ENCODE results near the gene SCN4B.

Gene SCN4B

GRCh38 chr11:118169300-118170140, 16.9 kb upstream of the SCN4B start:
- Mint-ChIP-seq H3K36me3 (ENCODE audit: insufficient read depth) (no peaks in the 10 kb centered on the region), H3K4me1 (no peaks in the 10 kb centered on the region), H3K27ac (ENCODE audit: low read depth) (no peak overlapping the region), H3K4me3 (no peak overlapping the region), H3K9me3 (no peaks in the 10 kb centered on the region), H3K27me3 (peaks cover 50% of the 10 kb centered on the region)
- ATAC-seq (replicated peaks; ENCODE audit: extremely low read depth, poor library complexity, severe bottlenecking) = no peak
- DNase-seq (ENCODE audit: low spot score in 2 of 2) = no peak

- Mint-ChIP-seq H3K4me1 (no peaks in the 10 kb centered on the region), H3K9me3 (no peaks in the 10 kb centered on the region), H3K27me3 (peaks cover 52% of the 10 kb centered on the region), H3K4me3 (no peak overlapping the region), H3K36me3 (ENCODE audit: insufficient read depth) (no peaks in the 10 kb centered on the region), H3K27ac (ENCODE audit: low read depth) (no peak overlapping the region)
- DNase-seq (ENCODE audit: low spot score in 2 of 2) (no peak), ATAC-seq (replicated peaks; ENCODE audit: extremely low read depth, poor library complexity, severe bottlenecking) (no peak)
These were observed 16.1 kb upstream of the SCN4B start for GRCh38 chr11:118168751-118169150.

- no peaks in the 10 kb centered on the region for H3K9me3 Mint-ChIP-seq
- no peaks in the 10 kb centered on the region for H3K36me3 Mint-ChIP-seq (ENCODE audit: insufficient read depth)
- no peak overlapping the region for H3K27ac Mint-ChIP-seq (ENCODE audit: low read depth)
- peaks cover 56% of the 10 kb centered on the region for H3K27me3 Mint-ChIP-seq
- no peak overlapping the region for H3K4me3 Mint-ChIP-seq
- no peak for ATAC-seq (replicated peaks; ENCODE audit: extremely low read depth, poor library complexity, severe bottlenecking)
- DNase-seq (ENCODE audit: low spot score in 2 of 2) = no peak
- no peaks in the 10 kb centered on the region for H3K4me1 Mint-ChIP-seq
These were observed 15.7 kb upstream of the SCN4B start for GRCh38 chr11:118168316-118168715.

GRCh38 chr11:118167906-118168305, 15.3 kb upstream of the SCN4B start:
- H3K27me3 Mint-ChIP-seq = peaks cover 60% of the 10 kb centered on the region
- no peak overlapping the region for H3K4me3 Mint-ChIP-seq

GRCh38 chr11:118167253-118167652, 14.6 kb upstream of the SCN4B start:
- no peak for ATAC-seq (replicated peaks; ENCODE audit: extremely low read depth, poor library complexity, severe bottlenecking)
- no peak overlapping the region for H3K27ac Mint-ChIP-seq (ENCODE audit: low read depth)
- H3K4me3 Mint-ChIP-seq = no peak overlapping the region
- no peak for DNase-seq (ENCODE audit: low spot score in 2 of 2)
- H3K9me3 Mint-ChIP-seq = no peaks in the 10 kb centered on the region
- peaks cover 61% of the 10 kb centered on the region for H3K27me3 Mint-ChIP-seq
- no peaks in the 10 kb centered on the region for H3K4me1 Mint-ChIP-seq
- H3K36me3 Mint-ChIP-seq (ENCODE audit: insufficient read depth) = no peaks in the 10 kb centered on the region

More at GRCh38 chr11:118167906-118168305, 15.3 kb upstream of the SCN4B start:
- Mint-ChIP-seq H3K9me3 (no peaks in the 10 kb centered on the region), H3K4me1 (no peaks in the 10 kb centered on the region), H3K27ac (ENCODE audit: low read depth) (no peak overlapping the region), H3K36me3 (ENCODE audit: insufficient read depth) (no peaks in the 10 kb centered on the region)
- ATAC-seq (replicated peaks; ENCODE audit: extremely low read depth, poor library complexity, severe bottlenecking) (no peak), DNase-seq (ENCODE audit: low spot score in 2 of 2) (no peak)

- no peak overlapping the region for H3K27ac Mint-ChIP-seq (ENCODE audit: low read depth)
- peaks cover 67% of the 10 kb centered on the region for H3K27me3 Mint-ChIP-seq
- H3K4me1 Mint-ChIP-seq = no peaks in the 10 kb centered on the region
- no peak for DNase-seq (ENCODE audit: low spot score in 2 of 2)
- no peak overlapping the region for H3K4me3 Mint-ChIP-seq
- no peaks in the 10 kb centered on the region for H3K36me3 Mint-ChIP-seq (ENCODE audit: insufficient read depth)
- no peaks in the 10 kb centered on the region for H3K9me3 Mint-ChIP-seq
- no peak for ATAC-seq (replicated peaks; ENCODE audit: extremely low read depth, poor library complexity, severe bottlenecking)
These were observed 14.0 kb upstream of the SCN4B start for GRCh38 chr11:118166641-118167040.

- DNase-seq (ENCODE audit: low spot score in 2 of 2) = no peak
- no peak for ATAC-seq (replicated peaks; ENCODE audit: extremely low read depth, poor library complexity, severe bottlenecking)
- H3K27ac Mint-ChIP-seq (ENCODE audit: low read depth) = no peak overlapping the region
- no peaks in the 10 kb centered on the region for H3K36me3 Mint-ChIP-seq (ENCODE audit: insufficient read depth)
- no peaks in the 10 kb centered on the region for H3K9me3 Mint-ChIP-seq
- H3K4me3 Mint-ChIP-seq = no peak overlapping the region
- no peaks in the 10 kb centered on the region for H3K4me1 Mint-ChIP-seq
- H3K27me3 Mint-ChIP-seq = peaks cover 79% of the 10 kb centered on the region
These were observed 12.3 kb upstream of the SCN4B start for GRCh38 chr11:118164885-118165284.

GRCh38 chr11:118163494-118163893, 10.9 kb upstream of the SCN4B start:
- no peaks in the 10 kb centered on the region for H3K9me3 Mint-ChIP-seq
- ATAC-seq (replicated peaks; ENCODE audit: extremely low read depth, poor library complexity, severe bottlenecking) = no peak
- no peak for DNase-seq (ENCODE audit: low spot score in 2 of 2)
- no peak overlapping the region for H3K4me3 Mint-ChIP-seq
- peaks cover 79% of the 10 kb centered on the region for H3K27me3 Mint-ChIP-seq
- H3K4me1 Mint-ChIP-seq = no peaks in the 10 kb centered on the region
- no peak overlapping the region for H3K27ac Mint-ChIP-seq (ENCODE audit: low read depth)
- H3K36me3 Mint-ChIP-seq (ENCODE audit: insufficient read depth) = no peaks in the 10 kb centered on the region

GRCh38 chr11:118162846-118163245, 10.2 kb upstream of the SCN4B start:
- ATAC-seq (replicated peaks; ENCODE audit: extremely low read depth, poor library complexity, severe bottlenecking) (no peak), DNase-seq (ENCODE audit: low spot score in 2 of 2) (no peak)
- Mint-ChIP-seq H3K9me3 (no peaks in the 10 kb centered on the region), H3K27me3 (peaks cover 79% of the 10 kb centered on the region), H3K4me3 (no peak overlapping the region), H3K36me3 (ENCODE audit: insufficient read depth) (no peaks in the 10 kb centered on the region), H3K27ac (ENCODE audit: low read depth) (no peak overlapping the region), H3K4me1 (no peaks in the 10 kb centered on the region)

- no peak for ATAC-seq (replicated peaks; ENCODE audit: extremely low read depth, poor library complexity, severe bottlenecking)
- Mint-ChIP-seq H3K27me3 (peaks cover 79% of the 10 kb centered on the region), H3K36me3 (ENCODE audit: insufficient read depth) (no peaks in the 10 kb centered on the region), H3K9me3 (no peaks in the 10 kb centered on the region), H3K4me1 (peaks cover 9% of the 10 kb centered on the region), H3K4me3 (no peak overlapping the region), H3K27ac (ENCODE audit: low read depth) (no peak overlapping the region)
- no peak for DNase-seq (ENCODE audit: low spot score in 2 of 2)
These were observed 9.2 kb upstream of the SCN4B start for GRCh38 chr11:118161786-118162185.

GRCh38 chr11:118157186-118157895, 4.7 kb upstream of the SCN4B start:
- H3K36me3 Mint-ChIP-seq (ENCODE audit: insufficient read depth) = peaks cover 4% of the 10 kb centered on the region
- H3K27me3 Mint-ChIP-seq = peaks cover 92% of the 10 kb centered on the region
- H3K4me3 Mint-ChIP-seq = no peak overlapping the region
- DNase-seq (ENCODE audit: low spot score in 2 of 2) (no peak), ATAC-seq (replicated peaks; ENCODE audit: extremely low read depth, poor library complexity, severe bottlenecking) (no peak)
- no peak overlapping the region for H3K27ac Mint-ChIP-seq (ENCODE audit: low read depth)
- no peaks in the 10 kb centered on the region for H3K9me3 Mint-ChIP-seq
- peaks cover 24% of the 10 kb centered on the region for H3K4me1 Mint-ChIP-seq

GRCh38 chr11:118156531-118157185, 4.0 kb upstream of the SCN4B start:
- Mint-ChIP-seq H3K4me1 (peaks cover 24% of the 10 kb centered on the region), H3K9me3 (no peaks in the 10 kb centered on the region), H3K27ac (ENCODE audit: low read depth) (no peak overlapping the region), H3K36me3 (ENCODE audit: insufficient read depth) (peaks cover 5% of the 10 kb centered on the region), H3K27me3 (peaks cover 86% of the 10 kb centered on the region), H3K4me3 (no peak overlapping the region)
- no peak for DNase-seq (ENCODE audit: low spot score in 2 of 2)
- peak; percentile 82 for ATAC-seq (replicated peaks; ENCODE audit: extremely low read depth, poor library complexity, severe bottlenecking)

All from central memory CD8-positive, alpha-beta T cell (primary cell).